Activated naive CD4-positive, alpha-beta T cell treated with anti-CD3 and anti-CD28 coated beads, Interleukin-2, amount 50 U/mL, for 16 hours (primary cell): ENCODE results near the gene PLCH1.

ENCODE experiments used
- DNase-seq: peaks from one replicate; pipeline ENCODE4 v3.0.0-alpha.2; 2020

Gene PLCH1

GRCh38 chr3:155368786-155369185, 376.1 kb downstream of the PLCH1 start:
- DNase-seq = no peak

DNA sequence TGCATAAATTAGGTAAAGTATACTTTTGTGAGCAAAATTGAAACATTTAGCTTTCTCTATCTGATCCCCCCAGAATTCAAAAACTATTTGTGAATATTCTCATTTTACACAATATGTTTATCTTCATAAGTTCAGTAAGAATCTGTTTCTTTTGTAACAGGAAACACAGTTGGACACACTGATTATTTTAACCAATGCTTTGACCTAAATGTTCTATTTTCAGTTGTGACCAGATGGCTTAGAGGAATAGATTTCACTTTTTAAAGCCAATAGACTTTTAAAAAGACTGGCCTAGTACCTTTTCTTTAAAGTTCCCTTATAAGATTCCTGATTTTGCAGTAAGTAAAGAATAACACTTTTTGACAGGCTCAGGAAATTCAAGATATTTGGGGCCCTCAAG, 377.4 kb downstream of the PLCH1 start:
- DNase-seq = no peak

DNA sequence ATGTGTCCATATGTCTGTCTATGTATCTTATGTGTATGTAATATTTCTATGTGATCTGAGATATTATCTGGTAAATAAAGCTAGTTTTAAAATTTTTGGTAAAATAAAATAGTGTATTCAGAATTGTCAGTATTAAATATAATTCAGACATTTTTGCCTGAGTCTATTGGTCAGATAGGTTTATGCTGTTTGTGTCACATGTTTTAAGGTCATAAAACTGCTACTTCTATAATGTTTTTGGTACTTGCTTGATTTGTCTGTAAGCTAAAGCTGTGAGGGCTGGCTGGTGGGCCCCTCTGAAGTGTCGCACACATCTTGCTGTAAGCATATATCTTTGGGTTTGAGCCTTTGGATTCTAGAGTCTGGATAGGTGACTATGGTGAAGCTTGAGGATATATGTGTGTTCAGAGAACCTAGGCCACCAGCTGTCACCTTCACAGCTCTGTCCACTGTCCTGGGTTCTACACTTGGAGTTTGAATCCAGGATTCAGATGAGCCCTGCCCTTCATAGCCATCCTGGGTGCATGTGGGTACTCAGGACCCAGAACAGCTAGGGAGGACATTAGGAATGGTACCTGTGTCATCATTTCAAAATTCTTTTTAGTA, 379.6 kb downstream of the PLCH1 start:
- no peak for DNase-seq

GRCh38 chr3:155364492-155364891, 380.4 kb downstream of the PLCH1 start:
- DNase-seq = no peak

GRCh38 chr3:155363690-155364070, 381.2 kb downstream of the PLCH1 start:
- no peak for DNase-seq

DNA sequence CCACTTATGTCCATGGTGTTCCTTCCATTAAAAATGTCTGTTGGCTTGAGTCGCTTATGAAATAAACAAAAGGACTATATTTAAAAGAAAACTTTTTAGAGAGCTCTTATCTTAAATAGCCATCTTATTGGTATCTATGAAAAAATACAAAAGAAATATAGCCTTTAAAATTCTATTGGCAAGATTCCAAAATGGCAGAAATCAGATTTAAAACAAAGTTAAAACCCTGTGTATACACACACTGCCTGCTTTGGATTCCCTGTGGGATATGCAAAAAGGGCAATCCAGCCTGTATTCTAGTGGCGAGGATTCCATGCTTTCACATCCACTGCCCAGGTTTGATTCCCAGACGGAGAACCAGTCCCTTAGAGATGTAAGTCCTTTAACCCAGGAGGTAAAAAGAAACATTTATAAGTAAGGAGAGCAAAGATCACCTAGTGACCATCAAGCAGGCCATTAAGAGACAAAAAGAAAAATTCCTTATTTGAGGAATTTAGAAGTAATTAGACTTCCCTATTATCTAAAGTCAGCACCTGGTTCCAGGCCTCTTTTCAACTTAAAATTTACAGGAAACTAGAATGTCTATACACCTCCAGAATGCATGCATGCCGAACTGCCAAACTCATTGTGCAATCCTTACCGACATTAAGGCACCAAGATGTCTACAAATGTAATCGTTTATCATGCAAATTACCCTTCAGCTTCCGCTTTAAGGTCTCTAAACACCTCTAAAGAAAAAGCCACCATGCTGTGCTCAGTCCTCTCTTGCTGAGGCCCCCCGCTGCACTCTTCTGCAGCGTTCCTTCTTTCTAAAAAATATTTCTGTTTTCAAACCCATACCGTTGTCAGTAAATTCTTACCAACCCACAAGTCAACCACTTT, 381.8 kb downstream of the PLCH1 start:
- no peak for DNase-seq

GRCh38 chr3:155360281-155360680, 384.6 kb downstream of the PLCH1 start:
- no peak for DNase-seq

DNA sequence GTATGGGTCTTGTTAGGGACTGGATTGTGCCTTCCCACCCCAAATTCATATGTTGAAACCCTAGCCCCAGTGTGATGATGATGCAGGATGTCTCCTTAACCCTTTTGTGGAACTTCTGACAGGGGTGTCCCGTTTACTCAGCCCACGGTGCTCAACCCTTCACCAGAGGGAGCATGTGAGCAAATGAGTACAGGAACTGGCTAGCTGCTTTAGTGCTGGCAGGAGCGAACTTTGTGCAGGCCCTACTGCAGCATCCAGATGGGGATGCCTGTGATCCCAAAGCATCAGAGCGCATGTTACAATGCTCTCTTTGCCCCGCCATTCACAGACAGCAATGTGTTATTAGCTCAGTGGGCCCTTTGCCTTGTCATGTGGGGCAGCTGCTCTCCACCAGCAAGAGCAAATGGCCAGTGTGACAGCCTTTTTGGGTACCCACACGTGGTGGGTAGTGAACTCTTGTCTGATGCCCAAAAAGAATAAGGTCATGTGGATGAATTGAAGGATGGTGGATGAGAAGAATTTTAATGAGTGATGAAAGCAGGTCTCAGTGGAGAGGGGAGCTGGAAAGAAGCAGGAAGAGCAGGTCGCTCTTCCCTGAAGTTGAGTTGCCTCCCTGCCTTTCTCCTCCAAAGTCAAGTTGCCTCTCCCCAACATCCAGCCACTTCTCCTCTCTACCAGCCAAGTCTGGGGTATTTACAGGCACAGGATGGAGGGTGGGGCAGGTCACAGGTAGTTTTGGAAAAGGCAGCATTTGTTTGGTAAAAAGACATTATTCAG, 388.1 kb downstream of the PLCH1 start:
- DNase-seq = no peak

DNA sequence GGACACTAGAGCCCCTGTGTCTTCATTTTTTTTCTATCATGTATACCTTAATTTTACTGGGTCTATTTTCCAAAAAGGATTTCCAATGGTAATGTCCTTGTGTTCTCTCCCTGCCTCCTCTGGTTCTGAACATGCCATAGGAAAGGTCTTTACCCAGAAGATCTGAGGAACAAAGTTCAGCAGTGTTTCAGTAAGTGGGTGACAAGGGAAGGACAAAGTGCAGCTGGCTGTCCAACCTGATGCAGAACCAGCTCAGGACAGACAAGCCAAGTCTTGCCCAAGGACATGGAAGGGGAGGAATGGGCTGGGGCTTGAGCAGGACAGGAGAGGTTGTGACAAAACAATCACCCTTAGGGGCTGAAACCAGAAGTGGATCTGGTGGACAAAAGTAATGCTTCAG, 390.2 kb downstream of the PLCH1 start:
- no peak for DNase-seq

- no peak for DNase-seq
Observed at GRCh38 chr3:155352900-155353490, 391.9 kb downstream of the PLCH1 start.

- no peak for DNase-seq
Observed at GRCh38 chr3:155350571-155350970, 394.3 kb downstream of the PLCH1 start.

- no peak for DNase-seq
Observed at GRCh38 chr3:155347901-155348300, 397.0 kb downstream of the PLCH1 start.

DNA sequence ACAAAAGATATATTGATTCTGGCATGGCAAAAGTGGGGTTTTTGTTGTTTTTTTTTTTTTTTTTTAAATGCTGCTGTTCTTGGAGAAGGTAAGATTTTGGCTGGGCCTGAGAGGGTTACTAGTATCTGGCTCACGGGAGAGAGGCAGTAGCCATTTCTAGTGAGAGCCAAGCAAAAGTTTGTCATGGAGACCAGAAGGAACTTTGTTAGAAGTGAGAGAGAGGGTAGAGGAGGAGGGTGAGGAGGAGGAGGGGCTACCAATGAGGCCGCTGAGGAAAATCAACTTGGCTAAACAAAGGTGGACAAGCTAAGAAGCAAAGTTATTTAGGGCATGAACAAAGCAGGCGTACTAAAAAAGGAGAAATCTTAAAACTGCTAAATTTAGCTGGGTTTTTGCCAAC, 402.5 kb downstream of the PLCH1 start:
- no peak for DNase-seq

DNA sequence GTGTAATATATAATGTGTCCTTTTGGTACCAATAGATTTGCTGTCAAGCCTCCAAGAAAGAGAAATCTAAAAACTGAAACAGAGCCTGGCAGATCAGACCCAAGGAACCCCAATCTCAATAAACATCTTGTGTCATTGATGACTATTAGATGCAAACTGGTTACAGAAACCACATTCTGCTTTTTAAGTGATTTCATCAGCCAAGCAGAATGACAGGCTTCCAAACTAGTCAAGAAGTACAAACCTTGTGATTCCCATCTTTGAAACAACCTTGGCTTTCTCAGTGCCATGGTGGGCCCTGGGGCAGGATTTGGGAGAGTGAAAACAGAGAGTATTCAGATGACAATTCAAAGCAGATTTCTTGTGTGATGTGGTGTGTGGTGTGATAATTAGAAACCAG, 405.8 kb downstream of the PLCH1 start:
- DNase-seq = no peak

DNA sequence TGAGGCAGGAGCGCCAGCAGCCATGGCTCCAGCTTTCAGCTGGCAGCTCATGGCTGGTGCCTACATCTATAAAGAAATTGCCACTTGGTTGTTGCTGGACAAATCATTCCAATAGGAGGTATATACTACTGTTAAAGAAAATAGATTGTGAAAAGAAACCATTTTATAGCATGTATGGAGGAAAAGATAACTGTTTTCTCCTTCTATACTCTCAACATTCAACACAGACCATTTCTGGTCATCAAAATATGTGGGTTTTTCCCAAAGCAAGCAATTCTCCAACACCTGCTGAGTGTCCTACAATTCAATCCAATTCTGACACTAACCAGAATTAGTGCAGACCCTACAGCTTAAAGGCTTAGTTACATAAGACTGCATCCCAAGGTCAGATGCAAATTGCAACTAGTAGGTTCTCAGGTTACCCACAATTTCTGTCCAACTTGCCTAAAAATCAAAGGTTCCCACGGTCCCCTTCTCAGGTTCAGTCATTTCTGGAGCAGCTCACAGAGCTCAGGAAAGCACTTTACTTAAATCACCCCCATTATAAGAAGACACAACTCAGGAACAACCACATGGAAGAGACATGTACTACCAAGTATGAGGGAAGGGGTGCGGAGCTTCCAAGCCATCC, 409.0 kb downstream of the PLCH1 start:
- no peak for DNase-seq

DNA sequence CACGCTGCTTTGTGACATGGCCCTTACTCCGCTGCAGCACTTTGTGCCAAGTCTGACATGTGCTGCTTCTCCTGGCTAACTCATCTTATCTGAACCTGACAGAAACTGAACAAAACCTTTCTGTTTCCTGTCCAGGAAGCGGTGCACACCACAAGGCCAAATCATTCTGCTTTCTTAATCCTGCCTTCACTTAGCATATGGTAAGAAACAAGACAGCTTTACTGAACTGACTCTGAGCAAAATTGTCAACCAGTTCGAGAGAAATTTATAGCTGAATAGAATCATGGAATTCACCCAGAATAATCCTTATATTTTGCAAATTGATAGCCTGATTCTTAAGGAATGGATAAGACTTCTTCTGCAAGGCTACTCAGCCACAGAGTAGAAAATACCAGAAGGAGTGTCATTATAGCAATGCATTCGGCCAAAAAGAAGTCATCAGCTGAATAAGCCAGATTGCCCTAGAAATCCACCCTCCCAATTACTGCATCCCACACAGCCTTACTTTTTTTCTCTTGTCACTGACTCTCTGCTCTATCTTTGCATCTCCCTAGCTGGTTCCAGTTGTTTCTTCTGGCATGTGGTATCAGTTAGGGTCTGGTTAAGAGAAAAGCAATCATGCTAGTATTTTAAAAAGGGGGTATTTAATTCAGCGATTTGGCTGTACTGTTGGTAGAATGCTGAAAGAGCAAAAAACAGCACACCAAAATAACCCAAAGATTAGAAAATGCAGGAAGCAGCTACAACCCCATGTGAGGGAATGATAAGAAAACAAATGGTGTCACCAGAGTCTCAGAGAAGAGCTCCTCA, 409.8 kb downstream of the PLCH1 start:
- DNase-seq = no peak

DNA sequence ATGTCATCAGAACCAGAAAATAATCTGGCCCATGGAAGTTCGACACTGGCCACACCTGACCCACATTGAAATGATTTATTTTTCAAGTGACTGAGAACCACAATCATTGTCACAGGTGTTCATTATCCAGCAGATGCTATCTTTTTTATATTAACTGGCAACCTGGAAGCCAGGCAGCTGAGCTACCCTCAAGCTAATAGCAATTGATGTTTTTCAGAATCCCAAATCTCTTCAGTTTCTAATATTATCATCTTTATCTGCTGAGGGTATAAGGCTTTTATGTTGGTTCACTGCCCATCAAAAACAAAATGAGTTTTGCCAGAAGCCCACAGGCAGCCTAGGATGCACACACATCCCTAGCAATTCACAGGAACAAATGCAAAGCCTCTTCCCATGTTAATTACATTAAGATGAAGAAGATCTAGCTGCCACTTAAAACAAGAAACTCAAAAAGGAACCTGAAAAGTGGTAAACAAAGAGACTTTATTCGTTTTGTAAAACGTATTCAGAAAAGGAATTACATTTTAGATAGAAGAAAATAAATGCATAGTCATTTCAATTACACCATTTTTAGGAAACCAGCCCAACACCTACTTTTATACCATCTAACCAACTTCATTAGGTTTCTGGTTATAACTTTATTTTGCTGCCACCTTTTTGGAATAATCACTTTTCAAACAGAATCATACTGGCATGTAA, 410.5 kb downstream of the PLCH1 start:
- no peak for DNase-seq

DNA sequence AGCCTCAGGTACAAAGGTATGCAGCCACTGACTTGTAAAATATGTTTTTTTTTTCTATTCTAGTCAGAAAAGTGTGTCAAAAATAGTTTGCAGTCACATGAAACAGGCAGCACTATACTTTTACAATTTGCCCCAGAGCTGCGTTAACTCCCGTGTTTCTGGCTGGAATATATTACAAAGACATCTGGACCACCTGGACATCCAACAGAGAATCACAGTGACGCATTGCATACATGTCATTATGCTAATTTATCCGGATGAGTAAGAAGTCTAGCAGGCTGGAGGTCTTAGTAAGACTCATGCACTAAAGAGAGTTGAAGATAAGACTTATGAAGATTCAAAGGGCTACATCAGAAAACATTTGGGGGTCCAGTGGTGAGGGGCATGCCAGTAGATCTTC, 412.2 kb downstream of the PLCH1 start:
- no peak for DNase-seq

- DNase-seq = no peak
Observed at GRCh38 chr3:155331078-155331477, 413.8 kb downstream of the PLCH1 start.

GRCh38 chr3:155330370-155330769, 414.5 kb downstream of the PLCH1 start:
- DNase-seq = no peak

DNA sequence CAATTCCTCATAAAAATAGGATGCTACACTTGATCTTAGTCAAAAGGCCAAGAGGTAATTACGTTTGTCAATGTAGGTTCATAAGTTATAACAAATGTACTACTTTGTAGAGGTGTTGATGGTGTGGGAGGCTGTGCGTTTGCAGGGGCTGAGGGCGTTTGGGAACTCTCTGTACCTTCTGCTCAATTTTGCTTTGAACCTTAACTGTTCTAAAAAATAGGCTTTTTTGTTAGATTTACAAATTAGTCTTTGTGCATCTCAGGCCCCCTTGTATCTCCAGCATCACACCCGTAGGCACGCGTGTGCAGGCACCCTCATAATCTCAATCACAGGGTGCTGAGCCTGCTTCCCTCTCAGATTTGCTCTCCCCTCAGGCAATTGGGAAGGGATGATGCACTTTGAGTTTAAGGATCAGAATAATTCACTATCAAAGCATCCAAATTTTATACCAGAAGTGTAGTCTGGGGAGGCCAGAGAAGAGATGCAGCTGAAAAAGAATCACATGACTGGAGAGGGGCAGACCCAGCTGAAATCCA, 415.3 kb downstream of the PLCH1 start:
- DNase-seq = no peak
